ENCODE results near the gene CDKN2AIPNL.

- TF ChIP-seq, protein P1, sequence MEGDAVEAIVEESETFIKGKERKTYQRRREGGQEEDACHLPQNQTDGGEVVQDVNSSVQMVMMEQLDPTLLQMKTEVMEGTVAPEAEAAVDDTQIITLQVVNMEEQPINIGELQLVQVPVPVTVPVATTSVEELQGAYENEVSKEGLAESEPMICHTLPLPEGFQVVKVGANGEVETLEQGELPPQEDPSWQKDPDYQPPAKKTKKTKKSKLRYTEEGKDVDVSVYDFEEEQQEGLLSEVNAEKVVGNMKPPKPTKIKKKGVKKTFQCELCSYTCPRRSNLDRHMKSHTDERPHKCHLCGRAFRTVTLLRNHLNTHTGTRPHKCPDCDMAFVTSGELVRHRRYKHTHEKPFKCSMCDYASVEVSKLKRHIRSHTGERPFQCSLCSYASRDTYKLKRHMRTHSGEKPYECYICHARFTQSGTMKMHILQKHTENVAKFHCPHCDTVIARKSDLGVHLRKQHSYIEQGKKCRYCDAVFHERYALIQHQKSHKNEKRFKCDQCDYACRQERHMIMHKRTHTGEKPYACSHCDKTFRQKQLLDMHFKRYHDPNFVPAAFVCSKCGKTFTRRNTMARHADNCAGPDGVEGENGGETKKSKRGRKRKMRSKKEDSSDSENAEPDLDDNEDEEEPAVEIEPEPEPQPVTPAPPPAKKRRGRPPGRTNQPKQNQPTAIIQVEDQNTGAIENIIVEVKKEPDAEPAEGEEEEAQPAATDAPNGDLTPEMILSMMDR (conservative IDR thresholded peaks at IDR 0.05) = no peak
- no peak for TF ChIP-seq EZH2 (IDR thresholded peaks at IDR 0.05; ENCODE audit: low read depth)
These were observed 23.9 kb upstream of the CDKN2AIPNL start for GRCh38 chr5:134435560-134435959.
